Smooth muscle cell (in vitro differentiated cells): ENCODE measurements around the gene CDH23. TPM values are rescaled to one million over a fixed set of nuclear protein-coding genes. Genes with fewer than 3 reads are reported as not detected.

Source experiments
- DNase-seq: peaks from one replicate; lab custom pipeline; 2025; ENCODE audit not compliant: unreplicated experiment; lab: John Stamatoyannopoulos, UW
- H2AFZ ChIP-seq: fragments of 200-600 bp; sonication (generic); 2 replicates; pipeline ENCODE4 v1.6.0; 2016; ENCODE audit warnings: antibody characterized with exemption, low read depth, mild to moderate bottlenecking
- H3F3A ChIP-seq: fragments of 200-600 bp; sonication (generic); 2 replicates; pipeline ENCODE4 v1.6.0; 2017; ENCODE audit warnings: antibody characterized with exemption, low read depth
- H3K27ac ChIP-seq: fragments of 200-600 bp; sonication (generic); 2 replicates; pipeline ENCODE4 v1.5.1; 2016; ENCODE audit warnings: low read depth, mild to moderate bottlenecking
- H3K27me3 ChIP-seq: fragments of 200-600 bp; sonication (generic); 2 replicates; pipeline ENCODE4 v1.6.1; 2016; ENCODE audit warnings: low read depth, mild to moderate bottlenecking
- H3K36me3 ChIP-seq: fragments of 200-600 bp; sonication (generic); 2 replicates; pipeline ENCODE4 v1.5.1; 2016; ENCODE audit warnings: low read depth
- H3K4me1 ChIP-seq: fragments of 200-600 bp; sonication (generic); 2 replicates; pipeline ENCODE4 v1.5.1; 2016; ENCODE audit warnings: low read depth
- H3K4me2 ChIP-seq: fragments of 200-600 bp; sonication (generic); 2 replicates; pipeline ENCODE4 v1.6.0; 2016; ENCODE audit warnings: mild to moderate bottlenecking
- H3K4me3 ChIP-seq: fragments of 200-600 bp; sonication (generic); 2 replicates; pipeline ENCODE4 v1.5.1; 2016; ENCODE audit warnings: mild to moderate bottlenecking
- H3K79me2 ChIP-seq: fragments of 200-600 bp; sonication (generic); 2 replicates; pipeline ENCODE4 v1.6.0; 2016; ENCODE audit warnings: low read depth, mild to moderate bottlenecking
- H3K9ac ChIP-seq: fragments of 200-600 bp; sonication (generic); 2 replicates; pipeline ENCODE4 v1.6.0; 2016; ENCODE audit warnings: low read depth
- H3K9me3 ChIP-seq: fragments of 200-600 bp; sonication (generic); replicated peaks from 2 replicates; pipeline ENCODE4 v1.5.1; 2016; ENCODE audit warnings: low read depth
- H4K20me1 ChIP-seq: fragments of 200-600 bp; sonication (generic); 2 replicates; pipeline ENCODE4 v1.6.0; 2016; ENCODE audit warnings: low read depth
- WGBS: methylation state at CpG from one replicate; pipeline ENCODE4 v1.1.7; 2016; ENCODE audit warnings: low lambda C conversion rate; 5-methylcytosine and 5-hydroxymethylcytosine counted together
- polyA plus RNA-seq: library from polyadenylated mRNA; unstranded; fragments of >200 nt; fragmentation: Nextera tagmentation; extraction: Ambion mirVana; gene quantifications from 2 replicates; pipeline ENCODE4 v1.2.1, GENCODE V29; 2016
- total RNA-seq: library from RNA; depleted of rRNA; stranded (reverse); fragments of >200 nt; gene quantifications from 2 replicates; pipeline ENCODE4 v1.2.3, GENCODE V29; 2014
- TF ChIP-seq, protein P1 (sequence below): fragments of 200-600 bp; sonication (generic); IDR thresholded peaks from 2 replicates; pipeline ENCODE4 v1.5.1; 2017; ENCODE audit warnings: borderline replicate concordance, mild to moderate bottlenecking, antibody characterized with exemption; ENCODE audit not compliant: insufficient read depth, poor library complexity, severe bottlenecking

Gene CDH23
- total and polyA plus RNA-seq, 2 experiments from 2014 or later = 0.99 to 2.5 TPM

DNA sequence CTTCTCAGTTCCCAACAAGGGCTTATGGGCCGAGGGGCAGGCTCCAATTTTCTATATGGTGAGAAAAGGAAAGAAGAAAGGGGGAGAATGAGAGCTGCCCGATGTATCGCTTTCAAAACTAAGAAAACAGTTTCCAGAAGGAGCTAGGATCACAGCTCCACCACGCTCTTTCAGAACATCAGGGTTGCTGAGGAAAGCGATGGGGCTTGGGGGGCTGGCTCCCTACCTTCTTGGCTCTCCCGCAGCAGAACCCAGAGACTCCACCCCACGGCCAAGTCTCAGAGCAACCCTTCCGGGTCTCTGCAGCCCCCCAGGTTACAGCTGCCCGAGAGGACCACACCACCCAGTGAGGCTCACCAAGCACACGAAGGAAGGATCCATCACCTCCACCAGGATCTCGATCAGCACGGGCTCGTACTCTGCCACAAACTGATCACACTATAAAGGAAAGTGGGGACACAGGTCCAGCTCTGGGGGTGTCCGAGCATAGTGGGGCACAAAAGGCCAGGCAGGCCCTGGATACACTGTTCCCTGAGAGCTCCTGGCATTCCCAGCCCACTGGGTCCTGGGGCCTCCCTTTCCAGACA is 422.0 kb downstream of the CDH23 start:
- Histone ChIP-seq H3K27me3 (no peaks in the 10 kb centered on the region), H3F3A (no peaks in the 10 kb centered on the region), H3K79me2 (no peaks in the 10 kb centered on the region), H2AFZ (no peak overlapping the region), H3K9me3 (no peaks in the 10 kb centered on the region), H3K36me3 (peaks cover 6% of the 10 kb centered on the region), H3K4me3 (no peak overlapping the region), H3K27ac (no peak overlapping the region), H4K20me1 (peaks cover 43% of the 10 kb centered on the region), H3K4me2 (no peak overlapping the region), H3K9ac (no peak overlapping the region), H3K4me1 (no peaks in the 10 kb centered on the region)
- WGBS = 97% methylated on average over 14 of the region's 14 CpGs
- TF ChIP-seq, protein P1, sequence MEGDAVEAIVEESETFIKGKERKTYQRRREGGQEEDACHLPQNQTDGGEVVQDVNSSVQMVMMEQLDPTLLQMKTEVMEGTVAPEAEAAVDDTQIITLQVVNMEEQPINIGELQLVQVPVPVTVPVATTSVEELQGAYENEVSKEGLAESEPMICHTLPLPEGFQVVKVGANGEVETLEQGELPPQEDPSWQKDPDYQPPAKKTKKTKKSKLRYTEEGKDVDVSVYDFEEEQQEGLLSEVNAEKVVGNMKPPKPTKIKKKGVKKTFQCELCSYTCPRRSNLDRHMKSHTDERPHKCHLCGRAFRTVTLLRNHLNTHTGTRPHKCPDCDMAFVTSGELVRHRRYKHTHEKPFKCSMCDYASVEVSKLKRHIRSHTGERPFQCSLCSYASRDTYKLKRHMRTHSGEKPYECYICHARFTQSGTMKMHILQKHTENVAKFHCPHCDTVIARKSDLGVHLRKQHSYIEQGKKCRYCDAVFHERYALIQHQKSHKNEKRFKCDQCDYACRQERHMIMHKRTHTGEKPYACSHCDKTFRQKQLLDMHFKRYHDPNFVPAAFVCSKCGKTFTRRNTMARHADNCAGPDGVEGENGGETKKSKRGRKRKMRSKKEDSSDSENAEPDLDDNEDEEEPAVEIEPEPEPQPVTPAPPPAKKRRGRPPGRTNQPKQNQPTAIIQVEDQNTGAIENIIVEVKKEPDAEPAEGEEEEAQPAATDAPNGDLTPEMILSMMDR = no peak
- DNase-seq = no peak

DNA sequence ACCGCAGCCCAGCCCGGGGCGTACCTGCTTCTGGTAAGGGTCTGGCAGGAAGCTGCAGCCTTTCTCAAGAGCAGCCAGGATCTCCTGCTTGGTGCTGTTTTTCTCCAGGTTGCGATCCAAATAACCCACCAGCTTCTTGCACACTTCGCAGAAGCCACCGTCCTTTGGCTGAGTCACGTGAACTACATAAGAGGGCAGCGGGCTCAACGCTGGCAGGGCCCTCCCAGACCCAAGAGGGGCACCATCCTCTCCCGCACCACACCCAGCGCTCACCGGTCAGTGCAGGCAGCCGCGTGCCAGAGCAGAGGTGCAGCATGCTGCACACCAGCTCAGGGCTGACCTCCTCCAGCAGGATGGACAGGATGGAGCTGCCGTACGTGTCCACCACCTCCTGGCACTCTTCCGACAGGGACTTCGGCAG is 422.7 kb downstream of the CDH23 start:
- no peaks in the 10 kb centered on the region for H3K4me1 ChIP-seq
- WGBS = 100% methylated on average over 18 of the region's 18 CpGs
- no peaks in the 10 kb centered on the region for H3K27me3 ChIP-seq
- H3K9ac ChIP-seq = no peak overlapping the region
- H3K27ac ChIP-seq = no peak overlapping the region
- H3F3A ChIP-seq = no peaks in the 10 kb centered on the region
- no peak overlapping the region for H3K4me3 ChIP-seq
- peaks cover 6% of the 10 kb centered on the region for H3K36me3 ChIP-seq
- H4K20me1 ChIP-seq = peaks cover 50% of the 10 kb centered on the region
- DNase-seq = no peak
- H3K9me3 ChIP-seq = no peaks in the 10 kb centered on the region
- no peaks in the 10 kb centered on the region for H3K79me2 ChIP-seq
- TF ChIP-seq, protein P1 = no peak
- H3K4me2 ChIP-seq = no peak overlapping the region
- H2AFZ ChIP-seq = no peak overlapping the region

DNA sequence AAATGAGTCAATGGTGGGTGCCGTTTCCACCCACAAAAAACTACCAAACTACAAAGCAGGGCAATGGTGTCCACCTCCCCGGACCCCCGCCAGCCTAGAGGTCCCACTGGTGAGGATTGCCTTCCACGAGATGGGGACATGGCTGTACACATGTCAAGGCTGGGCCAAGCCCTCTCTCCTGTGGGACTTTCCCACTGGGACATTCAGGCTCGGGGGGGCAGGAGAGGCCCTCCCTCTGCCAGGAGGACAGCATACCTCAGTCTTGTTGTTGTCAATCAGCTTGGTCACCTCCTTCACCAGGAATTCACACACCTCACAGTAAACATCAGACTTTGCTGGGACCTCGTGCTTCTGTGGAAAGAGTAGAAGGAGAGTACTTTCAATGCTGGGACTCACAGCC is 423.3 kb downstream of the CDH23 start:
- over 99% methylated on average over 6 of the region's 6 CpGs for WGBS
- Histone ChIP-seq H3K4me2 (no peak overlapping the region), H2AFZ (no peak overlapping the region)

More for the DNA sequence above, 423.3 kb downstream of the CDH23 start:
- no peaks in the 10 kb centered on the region for H3K27me3 ChIP-seq
- H3K4me1 ChIP-seq = no peaks in the 10 kb centered on the region
- H3K4me3 ChIP-seq = no peak overlapping the region
- no peaks in the 10 kb centered on the region for H3F3A ChIP-seq
- no peaks in the 10 kb centered on the region for H3K79me2 ChIP-seq
- H3K27ac ChIP-seq = no peak overlapping the region
- H4K20me1 ChIP-seq = peaks cover 55% of the 10 kb centered on the region
- TF ChIP-seq, protein P1 = no peak
- H3K9me3 ChIP-seq = no peaks in the 10 kb centered on the region
- H3K36me3 ChIP-seq = peaks cover 6% of the 10 kb centered on the region
- no peak for DNase-seq
- no peak overlapping the region for H3K9ac ChIP-seq
